HuH-7.5 (cell line): ENCODE results near the gene LRTM1.

ENCODE experiments used
- DNase-seq: peaks from one replicate; pipeline ENCODE4 v3.0.0; 2011; ENCODE audit warnings: low spot score

The LRTM1 gene

GRCh38 chr3:54928046-54928770 is at the start of gene LRTM1:
Gene LRTM1 (minus strand): TSS chr3:54928059. CDS start chr3:54927911, 148 bp downstream.
- DNase-seq: no peak

GRCh38 chr3:54977439-54977838 is 49.6 kb upstream of the LRTM1 start:
- no peak for DNase-seq

DNA sequence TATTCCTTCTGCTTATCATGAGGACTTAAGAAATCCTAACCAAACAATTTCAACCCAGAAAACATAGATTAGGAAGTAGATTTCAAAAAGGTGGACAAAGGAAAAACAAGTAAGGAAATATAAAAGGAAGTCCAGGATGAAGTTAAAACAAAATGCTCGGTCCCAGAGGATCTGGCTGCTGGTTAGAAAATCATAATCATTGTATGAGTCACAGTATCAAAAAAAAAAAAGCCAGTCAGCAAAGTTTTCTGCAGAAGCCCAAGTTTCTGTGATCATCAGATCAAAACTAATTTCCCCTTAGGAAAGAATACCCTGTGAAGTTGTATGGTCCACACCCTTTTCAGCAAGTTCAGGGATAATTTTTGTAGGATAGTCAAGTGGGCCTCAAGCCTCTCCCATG is 43.0 kb upstream of the LRTM1 start:
- DNase-seq: no peak

GRCh38 chr3:54969652-54970051 is 41.8 kb upstream of the LRTM1 start:
- no peak for DNase-seq

DNA sequence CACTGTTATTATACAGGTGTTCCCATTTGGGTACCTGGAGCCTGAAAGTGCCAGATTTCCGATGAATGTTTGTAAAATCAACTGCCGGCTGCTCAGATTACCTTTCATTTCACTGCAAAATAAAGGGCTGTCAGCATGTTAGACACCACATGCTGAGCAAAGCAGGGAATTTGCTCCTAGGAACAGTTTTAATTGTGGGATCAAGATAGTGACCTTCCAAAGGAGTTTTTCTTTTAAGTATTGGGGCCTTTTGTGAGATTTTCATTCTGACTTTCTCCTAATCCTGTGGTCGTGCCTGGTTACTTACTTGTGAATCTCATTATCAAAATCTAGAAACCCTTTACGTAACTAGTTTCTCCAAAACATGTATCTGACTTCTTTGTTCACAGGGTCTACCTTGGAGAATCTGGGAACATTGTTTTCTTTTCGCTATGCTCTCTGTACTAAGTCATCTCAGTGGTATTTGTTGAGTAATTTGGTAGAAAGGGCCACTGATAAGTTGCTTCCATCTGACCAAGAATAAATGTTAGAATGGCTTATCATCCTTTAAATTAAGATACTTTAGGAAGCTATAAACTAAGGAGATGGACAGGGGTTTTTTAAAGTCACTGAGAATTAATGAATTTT is 40.8 kb upstream of the LRTM1 start:
- no peak for DNase-seq

DNA sequence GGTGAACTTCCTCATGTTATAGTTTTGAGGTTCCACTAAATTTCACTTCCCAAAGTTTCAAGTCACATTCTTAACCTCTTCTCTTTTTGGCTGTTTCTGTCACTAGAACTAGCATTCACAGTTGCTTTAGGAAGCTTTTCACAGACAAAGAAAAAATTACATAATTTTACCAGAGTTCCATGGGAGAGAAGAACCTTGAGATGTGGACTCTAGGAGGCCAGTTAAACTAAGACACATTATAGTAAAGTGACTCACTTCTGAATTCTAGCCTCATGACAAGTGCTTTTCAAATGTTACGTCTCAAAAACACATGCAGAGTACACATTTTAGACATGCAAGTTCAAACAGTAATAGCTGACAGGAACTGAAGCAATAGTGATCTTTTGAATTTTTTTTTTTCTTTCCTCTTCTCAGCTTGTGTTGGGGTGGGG is 39.9 kb upstream of the LRTM1 start:
- no peak for DNase-seq

DNA sequence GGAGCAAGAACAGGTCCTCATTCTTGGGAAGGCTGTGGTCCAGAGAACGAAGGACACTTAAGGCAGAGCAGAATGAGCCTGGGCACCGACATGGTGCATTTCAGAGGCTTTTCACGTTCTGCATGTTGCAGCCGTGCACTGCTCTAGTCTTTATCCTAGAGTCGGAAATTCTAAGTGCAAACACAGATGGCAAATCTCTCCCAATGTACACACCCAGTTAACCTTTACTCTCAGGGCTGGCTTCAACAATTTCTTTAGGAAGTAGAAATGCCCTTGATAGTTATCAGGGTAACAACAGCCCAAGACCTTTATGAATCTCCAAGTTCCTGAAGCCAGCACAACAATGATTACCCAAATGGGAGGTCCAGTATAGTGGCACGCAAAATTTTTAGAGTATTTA is 39.1 kb upstream of the LRTM1 start:
- DNase-seq: no peak

DNA sequence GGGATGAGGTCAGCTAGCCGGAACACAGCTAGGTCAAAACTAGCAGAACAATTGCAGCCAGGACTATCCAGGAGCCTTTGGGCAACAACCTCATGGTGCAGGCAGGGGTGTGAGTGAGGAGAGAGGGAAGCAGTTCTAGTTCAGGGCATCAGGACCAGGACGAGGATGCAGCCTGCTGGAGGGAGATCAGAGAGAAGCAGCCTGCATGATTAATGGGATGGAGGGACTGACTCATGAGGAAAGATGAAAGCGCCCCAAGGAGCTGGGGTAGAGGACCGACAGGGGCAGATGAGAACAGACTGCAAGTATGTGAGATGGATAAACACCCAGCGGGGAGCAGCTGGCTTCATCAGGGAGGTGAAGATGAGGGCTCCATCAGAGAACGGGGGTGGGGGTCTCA is 37.9 kb upstream of the LRTM1 start:
- DNase-seq: no peak

DNA sequence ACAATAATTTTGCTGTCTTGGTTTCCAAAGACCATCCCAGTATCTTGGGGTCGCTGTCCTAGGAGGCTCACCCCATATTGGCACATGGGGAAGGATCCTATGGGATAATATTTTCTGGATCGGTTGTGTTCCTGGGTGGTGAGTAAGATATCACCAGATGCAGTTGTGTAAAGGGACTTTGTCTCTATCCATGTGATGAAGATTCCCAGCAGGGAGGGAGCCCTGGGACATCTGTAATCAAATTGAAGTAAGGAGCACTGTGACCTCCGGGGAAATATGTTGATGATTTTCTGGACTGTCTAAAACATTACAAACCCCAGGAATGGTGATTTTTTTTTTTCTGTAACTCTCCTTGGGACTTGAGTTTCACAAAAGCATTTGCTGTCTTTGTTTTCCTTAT is 36.2 kb upstream of the LRTM1 start:
- DNase-seq: no peak

DNA sequence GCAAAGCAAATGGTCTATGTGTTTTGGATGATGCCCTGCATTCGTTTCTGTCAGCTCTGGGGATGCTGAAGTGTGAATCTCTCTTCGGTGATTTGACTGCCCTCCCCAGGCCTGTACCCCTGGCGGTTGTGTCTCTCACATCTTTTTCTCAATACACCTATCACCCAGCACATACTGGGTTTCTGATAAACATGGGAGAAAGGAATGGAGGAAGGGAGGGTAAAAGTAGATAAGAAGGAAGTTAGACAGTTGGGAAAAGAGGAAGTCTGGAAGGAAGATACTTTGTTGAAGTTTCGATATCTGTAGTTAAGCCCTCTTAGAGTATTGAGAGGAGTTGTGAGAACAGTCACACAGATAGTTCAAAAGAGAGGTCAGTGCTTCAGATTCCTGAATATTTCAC is 35.8 kb upstream of the LRTM1 start:
- DNase-seq: no peak

- no peak for DNase-seq
These were observed 34.3 kb upstream of the LRTM1 start for GRCh38 chr3:54962200-54962599.

- no peak for DNase-seq
These were observed 32.8 kb upstream of the LRTM1 start for GRCh38 chr3:54960701-54961100.

DNA sequence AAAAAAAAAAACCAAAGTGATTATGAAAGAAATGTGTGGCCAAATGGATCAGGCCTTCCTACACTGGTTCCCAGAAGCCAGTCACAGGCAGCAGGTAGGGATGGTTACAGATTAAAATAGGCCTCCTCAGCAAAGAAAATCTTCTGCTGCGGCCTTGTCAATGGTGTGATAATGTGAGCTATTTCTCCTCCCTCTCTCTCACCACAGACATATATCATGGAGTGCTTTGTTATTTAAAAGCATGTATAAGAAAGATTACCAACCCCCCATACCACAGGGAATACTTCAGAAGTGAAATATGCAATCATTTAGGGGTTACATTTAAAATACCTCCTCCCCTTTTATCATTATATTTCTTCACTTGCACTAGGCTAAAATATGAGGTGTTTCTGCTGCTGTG is 32.2 kb upstream of the LRTM1 start:
- DNase-seq: no peak

- DNase-seq: no peak
These were observed 29.9 kb upstream of the LRTM1 start for GRCh38 chr3:54957711-54958110.

GRCh38 chr3:54955941-54956340 is 28.1 kb upstream of the LRTM1 start:
- no peak for DNase-seq

DNA sequence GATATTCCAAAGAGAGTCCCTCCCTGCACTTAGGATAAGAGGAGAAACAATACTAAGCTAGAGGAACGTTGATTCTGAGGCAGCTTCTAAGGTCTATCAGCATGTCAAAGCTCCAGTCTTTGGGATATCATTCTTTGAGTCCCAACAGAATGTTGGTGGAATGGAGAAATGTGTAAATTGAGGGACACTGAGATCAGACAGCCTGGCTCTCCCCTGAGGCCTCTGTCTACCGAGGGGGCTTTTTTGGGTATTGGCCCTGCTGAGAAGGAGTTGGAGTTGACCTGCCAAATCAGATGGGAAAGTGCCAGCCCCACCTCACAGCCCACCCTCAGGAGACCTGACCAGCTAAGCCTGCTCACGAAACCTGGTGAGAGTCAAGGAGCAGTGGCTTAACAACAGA is 27.6 kb upstream of the LRTM1 start:
- DNase-seq: no peak

GRCh38 chr3:54954521-54954920 is 26.7 kb upstream of the LRTM1 start:
- no peak for DNase-seq

DNA sequence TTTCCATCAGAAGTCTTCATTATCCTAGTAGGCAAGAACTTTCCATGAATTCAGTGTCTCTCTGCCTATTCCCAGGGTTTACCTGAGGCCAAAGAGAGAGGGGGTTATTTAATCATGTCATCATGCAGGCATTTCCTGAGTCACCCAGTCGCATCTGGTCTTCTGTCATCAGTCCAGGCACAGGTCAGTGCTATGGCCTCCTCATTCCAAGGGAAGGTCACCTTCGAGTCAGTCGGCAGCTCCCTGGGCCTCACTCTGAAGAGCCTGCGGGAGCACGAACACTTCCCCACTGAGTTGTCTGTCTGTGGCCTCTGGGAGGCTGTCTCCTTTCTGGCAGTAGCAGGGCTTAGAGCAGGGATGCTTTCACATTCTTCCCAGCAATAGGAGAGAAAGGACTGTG is 26.2 kb upstream of the LRTM1 start:
- no peak for DNase-seq

GRCh38 chr3:54951405-54951804 is 23.5 kb upstream of the LRTM1 start:
- DNase-seq: no peak

- DNase-seq: no peak
These were observed 22.6 kb upstream of the LRTM1 start for GRCh38 chr3:54950391-54951003.

DNA sequence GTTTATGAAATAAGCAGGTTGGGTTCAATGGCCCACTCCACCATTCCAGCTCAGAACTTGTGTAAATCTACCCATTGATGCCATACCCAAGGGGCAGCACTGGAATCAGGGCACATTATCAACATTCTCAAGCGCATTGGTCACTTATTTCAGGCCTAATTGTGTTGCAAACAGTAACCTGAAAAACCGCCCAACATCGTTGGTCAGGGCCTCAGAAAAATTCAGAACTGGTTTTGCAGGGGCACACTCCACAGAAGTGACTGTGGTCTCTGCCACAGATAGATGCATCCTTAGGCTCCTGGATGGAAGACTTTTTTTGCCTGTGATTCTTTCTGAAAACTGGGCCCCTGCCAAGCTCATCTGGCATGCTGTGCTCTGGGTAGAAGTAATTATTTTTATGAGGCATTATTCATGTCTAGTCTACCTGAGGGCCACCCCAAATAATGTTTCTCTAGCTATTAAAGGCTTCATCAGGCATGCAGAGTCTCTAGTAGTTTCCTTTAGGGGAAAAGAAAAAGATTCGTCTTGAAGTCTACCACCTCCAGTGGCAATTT is 21.7 kb upstream of the LRTM1 start:
- no peak for DNase-seq

DNA sequence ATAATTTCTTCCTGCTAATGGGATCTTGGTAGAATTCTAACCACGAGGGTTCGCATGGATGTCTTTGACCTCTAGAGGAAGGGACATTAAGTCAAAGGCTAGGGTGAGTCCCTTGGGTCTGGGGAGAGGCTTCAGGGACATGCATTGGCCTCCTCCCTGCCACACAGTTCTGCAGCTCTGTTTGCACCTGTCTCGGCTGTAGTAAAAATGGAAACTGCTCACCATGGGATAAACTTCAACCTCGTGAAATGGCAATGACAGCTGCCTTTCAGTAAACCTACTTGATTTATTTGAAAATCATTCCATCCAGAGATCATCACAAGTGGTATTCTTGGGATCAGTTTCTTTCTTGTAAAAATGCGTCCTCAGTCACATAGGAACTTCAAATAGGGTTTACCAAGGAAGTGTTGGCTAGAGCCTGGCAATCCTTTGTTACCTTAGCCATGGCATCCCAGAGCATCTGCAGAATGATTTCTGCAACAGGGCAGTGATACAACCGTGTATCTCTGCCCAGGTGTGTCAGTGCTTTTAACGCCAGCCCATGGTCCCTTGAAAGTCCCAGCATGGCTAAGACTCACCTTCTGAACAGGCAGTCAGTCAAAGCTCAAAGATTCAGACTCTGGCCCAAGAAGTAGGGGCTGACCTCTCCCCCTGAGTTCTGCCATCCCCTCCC is 14.0 kb upstream of the LRTM1 start:
- DNase-seq: no peak

- DNase-seq: no peak
These were observed 13.1 kb upstream of the LRTM1 start for GRCh38 chr3:54940971-54941370.
